GM12878 (cell line): Measurements from ENCODE around the gene MAP3K6. TPM values are rescaled to one million over a fixed set of nuclear protein-coding genes. Genes with fewer than 3 reads are reported as not detected.

Source experiments
- ATAC-seq: fragments of 200-7000 bp; cut with Tn5 transposase; 3 replicates; pipeline ENCODE4 v1.9.1; 2020; ENCODE audit warnings: mild to moderate bottlenecking, moderate library complexity
- BruUV-seq: library from RNA; stranded (reverse); fragments of 400-500 nt; replicated peaks from 2 replicates; lab custom pipeline; 2021; lab: Mats Ljungman, UMichigan
- CTCF ChIA-PET: fragments of 300-600 bp; sonication (Branson Sonifier 250); formaldehyde crosslinking; extraction: SDS; loops from one replicate; lab custom pipeline; 2021; ENCODE audit warnings: inconsistent platforms; lab: Yijun Ruan, JAX
- POLR2A ChIA-PET: fragments of 350-600 bp; formaldehyde crosslinking; extraction: SDS; loops from one replicate; lab custom pipeline; 2021; ENCODE audit warnings: inconsistent platforms; lab: Charles Lee
- RAD21 ChIA-PET: fragments of 300-600 bp; sonication (Branson Sonifier 250); formaldehyde crosslinking; loops from one replicate; lab custom pipeline; 2023; ENCODE audit warnings: antibody characterized with exemption; ENCODE audit not compliant: unreplicated experiment; lab: Charles Lee
- SMC1A ChIA-PET: fragments of 300-600 bp; sonication (Branson Sonifier 250); formaldehyde crosslinking; loops from one replicate; lab custom pipeline; 2023; ENCODE audit not compliant: unreplicated experiment, uncharacterized antibody; lab: Charles Lee
- DNase-seq: peaks from one replicate; pipeline ENCODE4 v3.0.0-alpha.2; 2011; ENCODE audit warnings: low read depth, low spot score
- FAIRE-seq: peaks from 3 replicates; lab custom pipeline; 2011; peaks lifted over from hg19 to GRCh38; lab: Jason Lieb, UNC
- H2AFZ ChIP-seq: 2 replicates; pipeline ENCODE4 v1.6.0; 2011; ENCODE audit warnings: low read depth, low read length, control low read depth; ENCODE audit not compliant: control insufficient read depth
- H3K27ac ChIP-seq: 2 replicates; pipeline ENCODE4 v1.5.1; 2011; ENCODE audit warnings: control low read depth; ENCODE audit not compliant: control insufficient read depth, insufficient read depth
- H3K27me3 ChIP-seq, 2 experiments: replicated peaks in 1 of 2; 2 replicates each; pipeline versions ENCODE4 v1.6.0 to v1.6.1; 2011; ENCODE audit warnings: low read length in 1 of 2; ENCODE audit not compliant: control insufficient read depth in 2 of 2, insufficient read depth in 2 of 2
- H3K36me3 ChIP-seq, 2 experiments: 2 replicates each; pipeline ENCODE4 v1.5.1; 2011; ENCODE audit warnings: low read length in 1 of 2; ENCODE audit not compliant: control insufficient read depth in 2 of 2, insufficient read depth in 2 of 2
- H3K4me1 ChIP-seq: 2 replicates; pipeline ENCODE4 v1.6.1; 2011; ENCODE audit warnings: mild to moderate bottlenecking, low read length, moderate library complexity, mixed read lengths; ENCODE audit not compliant: control insufficient read depth, insufficient read depth
- H3K4me2 ChIP-seq: 2 replicates; pipeline ENCODE4 v1.6.0; 2011; ENCODE audit warnings: control low read depth; ENCODE audit not compliant: control insufficient read depth, insufficient read depth
- H3K4me3 ChIP-seq: fragments of 200-600 bp; sonication (generic); 2 replicates; pipeline ENCODE4 v1.5.1; 2016
- H3K79me2 ChIP-seq: 2 replicates; pipeline ENCODE4 v1.6.0; 2011; ENCODE audit warnings: low read length; ENCODE audit not compliant: control insufficient read depth, insufficient read depth
- H3K9ac ChIP-seq: 2 replicates; pipeline ENCODE4 v1.8.0; 2011; ENCODE audit warnings: low read length, control low read depth, mixed read lengths; ENCODE audit not compliant: control insufficient read depth, insufficient read depth
- H3K9me3 ChIP-seq: replicated peaks from 3 replicates; pipeline ENCODE4 v1.5.1; 2011; ENCODE audit warnings: mild to moderate bottlenecking, low read length; ENCODE audit not compliant: control insufficient read depth, insufficient read depth
- H4K20me1 ChIP-seq: 2 replicates; pipeline ENCODE4 v1.6.0; 2011; ENCODE audit not compliant: control insufficient read depth, insufficient read depth
- BRCA1 ChIP-seq: IDR thresholded peaks from 2 replicates; pipeline ENCODE4 v1.6.1; 2011; ENCODE audit warnings: low read depth, low read length, improper control_type of control experiment
- CBFB ChIP-seq: IDR thresholded peaks from 2 replicates; pipeline ENCODE4 v1.6.1; 2016; ENCODE audit warnings: antibody characterized with exemption, low read depth
- HDAC6 ChIP-seq: fragments of 200-600 bp; sonication (generic); IDR thresholded peaks from one replicate; pipeline ENCODE4 v1.8.0; 2017; ENCODE audit warnings: antibody characterized with exemption; ENCODE audit not compliant: unreplicated experiment
- LARP7 ChIP-seq: fragments of 450-650 bp; IDR thresholded peaks from 2 replicates; pipeline ENCODE4 v1.6.1; 2017; ENCODE audit warnings: mild to moderate bottlenecking
- NRF1 ChIP-seq: conservative IDR thresholded peaks from 2 replicates; pipeline ENCODE4 v1.6.1; 2011; ENCODE audit warnings: mild to moderate bottlenecking, low read depth, low read length, improper control_type of control experiment
- POLR2AphosphoS5 ChIP-seq: IDR thresholded peaks from 2 replicates; pipeline ENCODE4 v1.6.1; 2011; ENCODE audit warnings: mild to moderate bottlenecking, low read length, inconsistent platforms
- SMC3 ChIP-seq: IDR thresholded peaks from 2 replicates; pipeline ENCODE4 v1.6.1; 2011; ENCODE audit warnings: low read length, improper control_type of control experiment, borderline replicate concordance
- ZBED1 ChIP-seq: IDR thresholded peaks from 2 replicates; pipeline ENCODE4 v1.6.1; 2016; ENCODE audit warnings: borderline replicate concordance
- ZNF384 ChIP-seq: IDR thresholded peaks from 2 replicates; pipeline ENCODE4 v1.6.1; 2012; ENCODE audit warnings: low read depth, mild to moderate bottlenecking, low read length, improper control_type of control experiment, borderline replicate concordance
- WGBS: methylation state at CpG from one replicate; pipeline ENCODE4 v1.1.6; 2016; ENCODE audit warnings: low lambda C conversion rate; ENCODE audit not compliant: insufficient replicate concordance, insufficient coverage; ENCODE audit errors: missing lambda C conversion rate; 5-methylcytosine and 5-hydroxymethylcytosine counted together
- in situ Hi-C: fragments of 300-500 bp; cut with MboI; formaldehyde crosslinking; loops from 9 replicates; pipeline ENCODE4 v1.14.3; 2018; ENCODE audit warnings: mixed read lengths
- intact Hi-C: fragments of 100-400 bp; cut with micrococcal nuclease; formaldehyde crosslinking; loops from one replicate; pipeline ENCODE4 v1.14.2; 2022; ENCODE audit not compliant: unreplicated experiment
- polyA plus RNA-seq, 11 experiments: library from polyadenylated mRNA; depleted of rRNA in 4 of 11; unstranded in 6 of 11; stranded (reverse) in 5 of 11; fragments of >200 nt; fragmentation: Nextera tagmentation in 4 of 11; fragmentation: Illumina TruSeq in 1 of 11; extraction: Ambion mirVana in 4 of 11; extraction: Trizol in 1 of 11; gene quantifications; 1 replicate in 1 of 11; 2 replicates in 10 of 11; pipeline versions ENCODE4 v1.2.1 to v1.2.3, GENCODE V29; 2011 to 2016; ENCODE audit warnings: inconsistent platforms in 2 of 11, missing spikeins in 2 of 11, low read depth in 1 of 11
- total RNA-seq, 4 experiments: library from RNA; depleted of rRNA in 3 of 4; stranded (reverse); fragments of >200 nt in 3 of 4; fragmentation: Illumina TruSeq in 1 of 4; extraction: Trizol in 1 of 4; gene quantifications; 2 replicates each; pipeline versions ENCODE4 v1.2.1 to v1.2.3, GENCODE V29; 2013 to 2021

The MAP3K6 gene
- total and polyA plus RNA-seq, 10 of the 15 experiments (the other 5 are each of a cell fraction or from before 2014, with no cell fraction given), result 0.15 to 3.4 (median 1.2) TPM; not detected in 1

DNA sequence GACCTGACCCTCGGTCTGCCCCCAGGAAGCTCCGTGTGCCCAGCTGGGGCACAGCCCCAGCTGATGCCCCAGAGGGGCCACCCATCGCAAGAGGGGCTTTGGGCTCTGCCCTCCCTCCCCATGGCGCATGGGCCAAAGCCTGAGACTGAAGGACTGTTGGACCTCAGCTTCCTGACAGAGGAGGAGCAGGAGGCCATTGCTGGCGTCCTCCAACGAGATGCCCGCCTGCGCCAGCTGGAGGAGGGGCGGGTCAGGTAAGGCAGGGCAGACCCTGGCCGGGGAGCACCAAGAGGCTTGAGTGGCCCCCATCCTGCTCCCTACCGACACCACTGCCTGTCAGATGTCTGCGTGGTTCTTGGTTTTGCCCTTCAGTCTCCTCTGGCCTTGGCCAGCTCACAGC lies 21.5 kb downstream of the MAP3K6 start:
- POLR2A ChIA-PET, result interaction anchor here (0.7 kb wide), 1 partner anchor 120 kb away, joined by 4 read pairs; no protein-coding TSS in a partner anchor
- peaks cover 33% of the 10 kb centered on the region for H3K4me1 ChIP-seq
- no peaks in the 10 kb centered on the region for H3K9me3 ChIP-seq
- in situ Hi-C loops, result no loop called here
- no peak overlapping the region for H3K4me3 ChIP-seq
- no peak overlapping the region for H3K9ac ChIP-seq
- ATAC-seq, result no peak
- SMC1A ChIA-PET, result interaction anchor here (1.2 to 1.6 kb wide), 3 partner anchors 12 to 45 kb away, joined by 3 to 4 read pairs (median 4); partner anchors contain the start of gene MAP3K6
- no peaks in the 10 kb centered on the region for H3K36me3 ChIP-seq
- no peak for DNase-seq
- no peak for FAIRE-seq
- no peaks in the 10 kb centered on the region for H3K27me3 ChIP-seq
- intact Hi-C loops, result no loop called here
- RAD21 ChIA-PET, result no interaction called here
- TF ChIP-seq SMC3 (no peak), POLR2AphosphoS5 (no peak), CBFB (no peak), NRF1 (no peak), ZNF384 (no peak), ZBED1 (no peak), BRCA1 (no peak)
- BruUV-seq, result no TSS peak
- no peak overlapping the region for H3K4me2 ChIP-seq
- 92% methylated on average over 12 of the region's 12 CpGs for WGBS
- CTCF ChIA-PET, result interaction anchor here (0.7 to 3.1 kb wide), 6 partner anchors 12 to 51 kb away, joined by 3 to 12 read pairs (median 6); partner anchors contain the start of gene MAP3K6
- H4K20me1 ChIP-seq, result no peaks in the 10 kb centered on the region
- peaks cover 5% of the 10 kb centered on the region for H3K79me2 ChIP-seq
- no peak overlapping the region for H2AFZ ChIP-seq
- no peak overlapping the region for H3K27ac ChIP-seq

DNA sequence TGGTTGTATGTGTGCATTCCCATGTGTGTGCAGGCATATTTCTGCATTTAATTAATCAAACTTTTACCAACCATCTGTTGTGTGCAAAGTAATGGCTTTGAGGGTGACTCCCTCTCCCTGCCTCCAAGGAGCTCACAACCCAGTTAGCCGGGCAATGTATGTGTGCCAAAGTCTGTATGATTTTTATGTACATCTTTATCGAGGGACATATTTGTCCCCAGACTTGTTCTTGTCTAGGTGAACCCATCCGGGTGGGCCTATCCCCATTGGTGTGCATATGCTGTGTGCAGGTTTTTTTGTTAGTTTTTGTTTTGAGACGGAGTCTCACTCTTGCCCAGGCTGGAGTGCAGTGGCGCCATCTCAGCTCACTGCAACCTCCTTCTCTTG lies 23.1 kb downstream of the MAP3K6 start:
- H3K4me2 ChIP-seq, result peak overlapping the region; percentile 70
- in situ Hi-C loops, result no loop called here
- FAIRE-seq (no peak), ATAC-seq (no peak), DNase-seq (no peak)
- no peaks in the 10 kb centered on the region for H3K27me3 ChIP-seq
- BruUV-seq, result no TSS peak
- H3K79me2 ChIP-seq, result peaks cover 5% of the 10 kb centered on the region
- H3K27ac ChIP-seq, result peak overlapping the region; percentile 73
- TF ChIP-seq LARP7, result 0 out of 2 replicates have a peak, but pooled peaks have one; percentile 3
- no peak for TF ChIP-seq HDAC6
- no peak for TF ChIP-seq ZNF384
- H2AFZ ChIP-seq, result peak overlapping the region; percentile 58; the same call in 1 of the 2 replicates
- ChIA-PET POLR2A (interaction anchor here (1.2 to 1.5 kb wide), 2 partner anchors 21 to 22 kb away, joined by 6 to 8 read pairs; no protein-coding TSS in a partner anchor), CTCF (interaction anchor here (0.7 to 3.5 kb wide), 8 partner anchors 11 to 58 kb away, joined by 3 to 23 read pairs (median 4); no protein-coding TSS in a partner anchor), SMC1A (interaction anchor here (1.1 kb wide), 1 partner anchor 44 kb away, joined by 3 read pairs; no protein-coding TSS in a partner anchor), RAD21 (no interaction called here)
- H3K4me3 ChIP-seq, result peak overlapping the region; percentile 72; the same call in 1 of the 2 replicates
- no peak overlapping the region; the same call in 1 of the 2 replicates for H3K9ac ChIP-seq
- peaks cover 33% of the 10 kb centered on the region for H3K4me1 ChIP-seq
- intact Hi-C loops, result no loop called here
- H3K9me3 ChIP-seq, result no peaks in the 10 kb centered on the region
- H4K20me1 ChIP-seq, result no peaks in the 10 kb centered on the region
- H3K36me3 ChIP-seq, result no peaks in the 10 kb centered on the region
- 3% methylated on average over 5 of the region's 5 CpGs for WGBS
